CD8-positive, alpha-beta memory T cell (primary cell): ENCODE results near the gene ZFHX2. TPM values are rescaled to one million over a fixed set of nuclear protein-coding genes. Genes with fewer than 3 reads are reported as not detected.

Experiments
- CTCF ChIA-PET: fragments of 350-600 bp; sonication (Branson Sonifier 250); formaldehyde crosslinking; loops from one replicate; lab custom pipeline; 2021; ENCODE audit warnings: antibody characterized with exemption; lab: Charles Lee
- POLR2A ChIA-PET: fragments of 350-600 bp; sonication (Branson Sonifier 250); formaldehyde crosslinking; loops from one replicate; lab custom pipeline; 2021; ENCODE audit warnings: antibody characterized with exemption; lab: Charles Lee
- DNase-seq, 5 donors: peaks; one replicate each; pipeline versions ENCODE4 v3.0.0 to v3.0.0-alpha.2; 2020 to 2022; ENCODE audit warnings: mixed read lengths in 1 of 5
- H3K27ac ChIP-seq: one replicate; pipeline ENCODE4 v1.7.0; 2013; ENCODE audit warnings: low read depth, mild to moderate bottlenecking, low read length, moderate library complexity
- H3K27me3 ChIP-seq: 2 replicates; pipeline ENCODE4 v1.7.0; 2013; ENCODE audit warnings: low read length, mild to moderate bottlenecking; ENCODE audit not compliant: insufficient read depth, poor library complexity, severe bottlenecking
- H3K36me3 ChIP-seq: 2 replicates; pipeline ENCODE4 v1.7.0; 2013; ENCODE audit warnings: mild to moderate bottlenecking, low read length, moderate library complexity; ENCODE audit not compliant: insufficient read depth
- H3K4me1 ChIP-seq: 2 replicates; pipeline ENCODE4 v1.7.0; 2013; ENCODE audit warnings: mild to moderate bottlenecking, low read length, moderate library complexity; ENCODE audit not compliant: insufficient read depth
- H3K4me3 ChIP-seq: 2 replicates; pipeline ENCODE4 v1.7.0; 2013; ENCODE audit warnings: mild to moderate bottlenecking, low read length
- H3K9me3 ChIP-seq: 2 replicates; pipeline ENCODE4 v1.7.0; 2013; ENCODE audit warnings: mild to moderate bottlenecking, low read length
- H3K27ac Mint-ChIP-seq, 8 donors: one replicate each; pipeline ENCODE4 v1.8.0; 2020 to 2021; ENCODE audit warnings: mixed read lengths in 8 of 8, mild to moderate bottlenecking in 6 of 8, inconsistent platforms in 3 of 8, moderate library complexity in 3 of 8
- H3K27me3 Mint-ChIP-seq, 2 donors: one replicate each; pipeline ENCODE4 v1.8.0; 2020 to 2021; ENCODE audit warnings: mixed read lengths in 2 of 2, mild to moderate bottlenecking in 1 of 2, moderate library complexity in 1 of 2
- H3K36me3 Mint-ChIP-seq, 3 donors: one replicate each; pipeline ENCODE4 v1.8.0; 2020 to 2021; ENCODE audit warnings: mixed read lengths in 3 of 3, inconsistent platforms in 1 of 3, mild to moderate bottlenecking in 1 of 3
- H3K4me1 Mint-ChIP-seq, 3 donors: one replicate each; pipeline ENCODE4 v1.8.0; 2020 to 2021; ENCODE audit warnings: mixed read lengths in 3 of 3, inconsistent platforms in 1 of 3, mild to moderate bottlenecking in 1 of 3
- H3K4me3 Mint-ChIP-seq, 7 donors: one replicate each; pipeline ENCODE4 v1.8.0; 2020 to 2021; ENCODE audit warnings: mixed read lengths in 7 of 7, mild to moderate bottlenecking in 6 of 7, moderate library complexity in 4 of 7, inconsistent platforms in 2 of 7
- H3K9me3 Mint-ChIP-seq, 5 donors: one replicate each; pipeline ENCODE4 v1.8.0; 2020 to 2022; ENCODE audit warnings: mixed read lengths in 5 of 5, mild to moderate bottlenecking in 3 of 5, moderate library complexity in 2 of 5, inconsistent platforms in 1 of 5
- polyA plus RNA-seq: library from polyadenylated mRNA; unstranded; fragments of 300-500 nt; fragmentation: Illumina TruSeq; gene quantifications from one replicate; pipeline ENCODE4 v1.2.3, GENCODE V29; 2021
- total RNA-seq, 2 experiments: library from RNA; stranded (reverse); gene quantifications; one replicate each; pipeline ENCODE4 v1.2.3, GENCODE V29; 2021

The ZFHX2 gene
- total and polyA plus RNA-seq, 3 experiments from 2014 or later: 2.4 to 2.5 TPM; not detected in 1

DNA sequence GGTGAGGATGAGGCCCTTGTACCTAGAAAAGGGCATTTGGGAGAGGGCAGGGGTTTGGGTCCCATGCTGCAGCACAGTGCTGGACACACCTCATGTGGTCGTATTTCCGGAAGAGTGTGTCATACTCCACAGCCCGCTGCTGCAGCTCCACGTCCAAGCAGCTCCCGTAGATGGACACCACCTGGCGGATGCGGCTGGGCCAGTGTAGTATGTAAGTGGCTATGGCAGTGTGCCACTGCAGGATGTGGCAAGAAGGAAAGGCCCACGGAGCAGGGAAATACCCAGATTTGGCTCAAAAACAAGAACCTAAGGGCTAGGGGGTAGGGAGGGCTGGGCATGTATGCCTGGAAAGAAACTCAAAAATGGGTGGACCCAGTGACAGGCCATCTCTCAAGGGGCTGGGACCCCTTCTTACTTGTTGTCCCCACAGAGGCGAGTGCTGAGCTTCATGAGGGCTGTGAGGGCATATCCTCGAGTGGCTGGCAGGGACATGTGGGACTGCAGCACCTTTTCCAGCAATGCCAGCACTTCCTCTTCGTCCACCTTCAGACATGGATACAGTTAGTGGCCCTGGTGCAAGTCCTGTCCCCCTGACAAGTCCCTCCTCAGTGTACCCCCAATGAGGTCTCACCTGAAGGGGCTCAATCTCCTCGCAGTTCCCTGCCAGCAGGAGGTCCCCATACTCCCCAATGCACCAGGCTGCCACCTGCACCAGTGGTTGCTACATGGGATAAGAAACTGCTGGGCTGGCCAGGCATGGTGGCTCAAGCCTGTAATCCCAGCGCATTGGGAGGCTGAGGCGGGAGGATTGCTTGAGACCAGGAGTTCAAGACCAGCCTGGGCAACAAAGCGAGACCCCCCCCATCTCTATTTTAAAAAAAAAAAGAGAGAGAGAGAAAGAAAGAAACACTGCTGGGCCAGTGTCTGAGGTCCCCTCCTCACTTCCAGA, 10.6 kb upstream of the ZFHX2 start:
- Mint-ChIP-seq H3K4me1 (peaks cover 26 to 47% (median 28%) of the 10 kb centered on the region in 3 donors), H3K27ac (peak overlapping the region in 6 of 8 donors; percentile 17 to 80 (median 64))

DNA sequence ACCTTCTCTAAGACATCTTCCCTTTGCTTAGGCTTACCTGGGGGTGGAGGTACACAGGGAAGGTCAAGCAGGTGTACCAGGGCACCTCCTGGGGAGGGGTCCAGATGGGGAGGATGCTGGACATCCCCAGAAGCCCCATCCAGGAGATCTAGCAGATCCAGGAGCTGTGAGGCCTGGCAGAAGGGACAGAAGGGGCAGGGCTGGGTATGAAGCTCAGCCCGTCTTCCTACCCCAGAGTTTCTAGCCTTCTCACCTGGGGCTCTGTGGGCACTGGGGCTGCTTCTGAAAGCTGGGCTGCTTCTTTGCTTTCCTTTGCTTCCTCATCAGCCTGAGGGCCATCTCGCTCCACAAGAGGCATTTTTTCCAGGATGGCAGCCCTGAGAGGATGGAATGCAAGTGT, 9.7 kb upstream of the ZFHX2 start:
- Histone ChIP-seq H3K27me3 (no peaks in the 10 kb centered on the region), H3K27ac (no peak overlapping the region), H3K4me3 (no peak overlapping the region), H3K36me3 (peaks cover 55% of the 10 kb centered on the region), H3K9me3 (no peaks in the 10 kb centered on the region), H3K4me1 (peaks cover 18% of the 10 kb centered on the region)
- H3K36me3 Mint-ChIP-seq: peaks cover 0 to 76% (median 5%) of the 10 kb centered on the region in 3 donors
- no peak for DNase-seq
- H3K4me1 Mint-ChIP-seq: peaks cover 27 to 47% (median 31%) of the 10 kb centered on the region in 3 donors
- H3K27me3 Mint-ChIP-seq: no peaks in the 10 kb centered on the region
- H3K4me3 Mint-ChIP-seq: peak overlapping the region in 1 of 7 donors; percentile 58
- ChIA-PET CTCF (interaction anchor here (1.0 to 8.9 kb wide), 5 partner anchors 9 to 83 kb away, joined by 3 to 105 read pairs (median 5); no protein-coding TSS in a partner anchor), POLR2A (interaction anchor here (1.0 kb wide), 1 partner anchor 9 kb away, joined by 4 read pairs; no protein-coding TSS in a partner anchor)
- H3K27ac Mint-ChIP-seq: peak overlapping the region in 1 of 8 donors; percentile 89
- no peaks in the 10 kb centered on the region for H3K9me3 Mint-ChIP-seq

More for the DNA sequence above, 10.6 kb upstream of the ZFHX2 start:
- DNase-seq: no peak
- ChIA-PET POLR2A (interaction anchor here (1.0 kb wide), 1 partner anchor 10 kb away, joined by 4 read pairs; no protein-coding TSS in a partner anchor), CTCF (interaction anchor here (0.7 to 8.9 kb wide), 8 partner anchors 8 to 84 kb away, joined by 3 to 105 read pairs (median 4); partner anchors contain the start of gene ZFHX2)
- Histone ChIP-seq H3K4me3 (no peak overlapping the region), H3K4me1 (peaks cover 17% of the 10 kb centered on the region), H3K9me3 (no peaks in the 10 kb centered on the region), H3K27ac (no peak overlapping the region), H3K36me3 (peaks cover 55% of the 10 kb centered on the region), H3K27me3 (no peaks in the 10 kb centered on the region)
- Mint-ChIP-seq H3K27me3 (no peaks in the 10 kb centered on the region), H3K4me3 (peak overlapping the region in 1 of 7 donors; percentile 58), H3K36me3 (peaks cover 0 to 82% (median 5%) of the 10 kb centered on the region in 3 donors), H3K9me3 (no peaks in the 10 kb centered on the region)

DNA sequence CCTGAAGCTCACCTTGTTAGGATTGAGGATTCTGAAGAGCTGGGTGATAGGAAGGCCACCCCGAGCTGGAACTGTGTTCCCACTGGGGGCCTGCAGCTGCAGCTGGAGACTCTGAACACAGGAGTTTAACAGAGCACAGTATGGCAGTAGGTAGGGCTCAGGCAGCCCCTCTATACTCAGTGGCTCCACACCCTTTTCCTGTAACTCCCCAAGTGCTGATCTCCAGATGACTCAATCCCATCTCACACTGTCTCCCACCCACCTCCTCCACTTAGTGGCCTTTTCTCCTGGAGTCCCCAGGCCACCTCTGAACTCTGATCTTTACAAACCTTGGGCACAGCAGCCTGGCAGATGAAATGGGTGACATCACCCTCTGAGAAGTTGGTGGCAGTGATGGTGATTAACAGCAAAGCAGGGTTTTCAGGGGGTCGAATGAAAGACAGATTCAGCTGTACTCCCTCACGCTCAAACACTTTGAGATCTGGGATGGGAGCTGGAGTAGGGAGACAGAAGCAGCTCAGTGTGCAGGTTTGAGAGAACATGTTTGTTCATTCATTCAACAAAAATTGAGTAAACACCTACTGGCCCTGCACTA, 8.5 kb upstream of the ZFHX2 start:
- no peak overlapping the region for H3K4me3 ChIP-seq
- peaks cover 18% of the 10 kb centered on the region for H3K4me1 ChIP-seq
- no peak overlapping the region for H3K27ac ChIP-seq
- H3K9me3 ChIP-seq: no peaks in the 10 kb centered on the region
- peaks cover 43% of the 10 kb centered on the region for H3K36me3 ChIP-seq
- POLR2A ChIA-PET: no interaction called here
- Mint-ChIP-seq H3K27ac (peak overlapping the region in 4 of 8 donors; percentile 61 to 91 (median 64)), H3K4me3 (no peak overlapping the region), H3K9me3 (no peaks in the 10 kb centered on the region), H3K36me3 (peaks cover 0 to 69% (median 5%) of the 10 kb centered on the region in 3 donors), H3K27me3 (no peaks in the 10 kb centered on the region), H3K4me1 (peaks cover 28 to 47% (median 38%) of the 10 kb centered on the region in 3 donors)
- DNase-seq: no peak
- H3K27me3 ChIP-seq: no peaks in the 10 kb centered on the region
- CTCF ChIA-PET: interaction anchor here (0.6 to 8.9 kb wide), 15 partner anchors 9 to 336 kb away, joined by 3 to 105 read pairs (median 4); no protein-coding TSS in a partner anchor

DNA sequence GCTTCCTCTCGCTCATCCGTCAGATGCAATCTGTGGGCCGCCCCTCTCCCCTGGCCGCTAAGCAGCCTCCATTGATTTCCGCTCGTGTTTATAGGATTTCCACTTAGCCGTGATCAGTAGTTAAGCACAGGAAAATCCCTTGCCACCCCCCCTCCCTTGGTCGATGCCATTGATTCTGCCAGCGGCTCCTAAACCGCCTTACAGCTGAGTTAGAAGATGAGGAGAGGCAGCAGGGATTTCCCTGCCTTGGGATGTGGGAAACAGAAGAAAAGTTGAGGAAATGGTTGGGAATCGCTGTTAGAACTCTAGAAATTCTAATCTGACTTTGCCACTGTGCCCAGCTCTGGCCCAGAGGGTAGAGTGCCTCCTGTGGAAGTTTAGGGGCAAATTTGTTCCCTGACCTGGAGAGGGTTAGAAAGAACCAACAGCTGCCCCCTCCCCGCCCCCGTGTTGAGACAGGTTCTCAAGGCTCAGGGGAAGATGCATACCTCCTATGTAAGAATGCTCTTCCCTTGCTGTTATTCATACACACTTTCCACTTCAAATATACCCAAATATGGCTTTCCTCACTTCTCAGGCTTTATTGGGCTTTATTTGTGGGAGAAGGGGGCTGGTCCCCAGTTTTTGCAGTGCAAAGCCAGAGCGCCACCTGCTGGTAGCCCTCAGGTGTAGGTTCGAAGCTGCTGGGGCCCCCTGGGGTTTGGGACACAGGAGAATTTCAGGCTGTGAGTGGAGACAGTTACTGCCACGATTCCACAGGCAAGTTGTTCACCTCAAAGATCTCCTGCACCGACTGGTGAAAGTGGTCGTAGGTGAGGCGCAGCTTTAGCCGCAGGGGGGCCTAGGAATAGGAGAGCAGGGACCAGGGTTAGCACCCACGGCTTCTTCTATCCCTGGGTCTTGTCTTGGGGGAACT, 7.7 kb upstream of the ZFHX2 start:
- no peaks in the 10 kb centered on the region for H3K27me3 Mint-ChIP-seq
- DNase-seq: peak; percentile 54 to 77 (median 57)
- peaks cover 28 to 42% (median 37%) of the 10 kb centered on the region in 3 donors for H3K4me1 Mint-ChIP-seq
- H3K36me3 Mint-ChIP-seq: peaks cover 0 to 61% (median 3%) of the 10 kb centered on the region in 3 donors
- POLR2A ChIA-PET: no interaction called here
- H3K4me3 Mint-ChIP-seq: peak overlapping the region in 2 of 7 donors; percentile 23 to 80
- H3K27ac ChIP-seq: no peak overlapping the region
- peak overlapping the region in 4 of 8 donors; percentile 38 to 95 (median 80) for H3K27ac Mint-ChIP-seq
- no peaks in the 10 kb centered on the region for H3K9me3 Mint-ChIP-seq
- peaks cover 36% of the 10 kb centered on the region for H3K36me3 ChIP-seq
- H3K27me3 ChIP-seq: no peaks in the 10 kb centered on the region
- H3K9me3 ChIP-seq: no peaks in the 10 kb centered on the region
- no peak overlapping the region for H3K4me3 ChIP-seq
- H3K4me1 ChIP-seq: peaks cover 18% of the 10 kb centered on the region
- CTCF ChIA-PET: interaction anchor here (0.7 to 8.9 kb wide), 11 partner anchors 9 to 93 kb away, joined by 3 to 105 read pairs (median 5); no protein-coding TSS in a partner anchor

DNA sequence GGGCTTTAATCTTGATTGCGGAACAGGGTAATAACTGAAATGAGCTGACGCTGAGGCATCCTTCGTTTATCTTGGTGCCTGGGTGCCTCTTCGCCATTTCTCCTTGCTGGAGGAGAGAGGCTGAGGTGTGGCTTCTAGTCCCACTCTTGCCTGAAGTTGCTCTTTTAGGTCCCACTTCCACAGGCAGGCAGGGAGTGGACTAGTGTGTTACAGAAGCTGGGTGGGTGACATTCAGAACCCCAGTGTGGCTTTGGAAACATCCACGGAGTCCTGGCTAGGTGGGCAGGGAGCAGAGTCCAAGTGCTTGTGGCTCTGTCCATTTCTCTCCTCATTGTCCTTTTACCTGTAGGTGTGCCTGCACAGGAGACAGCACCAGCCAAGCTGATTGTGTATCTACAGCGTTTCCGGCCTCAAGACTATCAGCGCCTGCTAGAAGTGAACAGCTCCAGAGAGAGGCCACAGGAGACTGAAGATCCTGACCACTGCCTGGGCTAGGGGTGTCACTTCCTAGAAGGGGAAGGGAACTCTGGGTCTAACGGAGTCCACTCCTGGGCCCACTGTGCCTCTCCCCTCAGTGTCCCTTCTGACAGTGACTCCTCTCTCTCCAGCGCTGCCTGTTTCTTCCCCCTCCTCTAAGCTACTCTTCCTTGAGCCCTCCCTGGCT, 6.9 kb upstream of the ZFHX2 start:
- H3K36me3 ChIP-seq: peaks cover 29% of the 10 kb centered on the region
- H3K9me3 ChIP-seq: no peaks in the 10 kb centered on the region
- ChIA-PET CTCF (interaction anchor here (1.1 to 8.9 kb wide), 8 partner anchors 9 to 92 kb away, joined by 3 to 105 read pairs (median 6); no protein-coding TSS in a partner anchor), POLR2A (no interaction called here)
- H3K36me3 Mint-ChIP-seq: peaks cover 0 to 54% (median 3%) of the 10 kb centered on the region in 3 donors
- peak overlapping the region in 5 of 8 donors; percentile 38 to 95 (median 95) for H3K27ac Mint-ChIP-seq
- no peak overlapping the region for H3K27ac ChIP-seq
- no peaks in the 10 kb centered on the region for H3K27me3 ChIP-seq
- peaks cover 28 to 38% (median 34%) of the 10 kb centered on the region in 3 donors for H3K4me1 Mint-ChIP-seq
- no peak for DNase-seq
- peaks cover 18% of the 10 kb centered on the region for H3K4me1 ChIP-seq
- peak overlapping the region in 3 of 7 donors; percentile 1 to 80 (median 68) for H3K4me3 Mint-ChIP-seq
- no peaks in the 10 kb centered on the region for H3K9me3 Mint-ChIP-seq
- no peak overlapping the region for H3K4me3 ChIP-seq
- H3K27me3 Mint-ChIP-seq: no peaks in the 10 kb centered on the region

DNA sequence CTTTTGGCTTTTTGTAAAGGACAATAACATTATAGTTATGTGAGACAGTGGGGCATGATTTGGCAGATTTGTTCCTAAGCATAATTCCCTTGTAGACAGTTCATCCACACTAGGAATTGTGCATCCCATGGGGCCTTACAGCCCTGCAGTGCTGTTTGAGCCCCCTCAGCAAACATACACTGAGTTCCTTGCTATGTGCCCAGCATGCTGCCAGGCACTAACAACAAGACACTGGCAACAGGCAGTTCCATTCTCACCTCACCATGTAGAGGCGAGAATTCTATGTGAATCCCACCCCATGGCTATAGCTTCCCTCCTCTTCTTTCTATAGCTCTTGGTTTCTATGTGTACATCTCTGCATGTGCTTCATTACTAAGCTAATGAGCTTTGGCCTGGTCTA, 6.4 kb upstream of the ZFHX2 start:
- Mint-ChIP-seq H3K27me3 (no peaks in the 10 kb centered on the region), H3K4me3 (peak overlapping the region in 4 of 7 donors; percentile 27 to 80 (median 72)), H3K27ac (peak overlapping the region in 5 of 8 donors; percentile 81 to 95 (median 95)), H3K4me1 (peaks cover 26 to 36% (median 31%) of the 10 kb centered on the region in 3 donors), H3K9me3 (no peaks in the 10 kb centered on the region), H3K36me3 (peaks cover 0 to 49% (median 3%) of the 10 kb centered on the region in 3 donors)
- Histone ChIP-seq H3K9me3 (no peaks in the 10 kb centered on the region), H3K27me3 (no peaks in the 10 kb centered on the region), H3K27ac (no peak overlapping the region), H3K36me3 (peaks cover 28% of the 10 kb centered on the region), H3K4me3 (no peak overlapping the region), H3K4me1 (peaks cover 16% of the 10 kb centered on the region)
- DNase-seq: no peak
- POLR2A ChIA-PET: no interaction called here
- CTCF ChIA-PET: interaction anchor here (1.1 to 8.9 kb wide), 4 partner anchors 11 to 80 kb away, joined by 3 to 105 read pairs (median 33); no protein-coding TSS in a partner anchor
